Measurements from ENCODE around the gene FOXC1. TPM values are rescaled to one million over a fixed set of nuclear protein-coding genes. Genes with fewer than 3 reads are reported as not detected.

FOXC1 gene
- total RNA-seq, result 1 to 10 TPM in 3 of 4 donors, under 1 TPM in 1; 0.92 to 3.9 (median 2.0) TPM

- peaks cover 5 to 20% of the 10 kb centered on the region in 2 donors for H3K4me1 ChIP-seq
- TF ChIP-seq CTCF (IDR thresholded peaks at IDR 0.05 in 4 of 5, conservative IDR thresholded peaks at IDR 0.05 in 1 of 5), result no peak
- peak; percentile 60 to 77 for TF ChIP-seq POLR2A (IDR thresholded peaks at IDR 0.05)
- DNase-seq (peak; percentile 70 to 71), ATAC-seq (peak; percentile 68 to 72)
- peaks cover 81 to 84% (median 83%) of the 10 kb centered on the region in 3 donors for H3K27me3 ChIP-seq
- in situ Hi-C loops (cut with MboI; ENCODE audit: low sequenced_read_pairs in 4 of 4) (loop anchor here (10.0 to 25.0 kb wide), 3 partner anchors 495 to 745 kb away; no protein-coding TSS in a partner anchor), intact Hi-C loops (cut with DNase I; ENCODE audit: low total_unique reads) (loop anchor here (2.0 to 5.0 kb wide), 3 partner anchors 77 to 1142 kb away; partner anchors contain the start of genes GMDS and MYLK4)
- H3K4me3 ChIP-seq, result peak within 1 kb of the TSS; percentile 56 to 64 (median 60)
- H3K27ac ChIP-seq, result peak within 1 kb of the TSS; percentile 76 to 80 (median 79)
- H3K9me3 ChIP-seq, result no peaks in the 10 kb centered on the region
- no peaks in the 10 kb centered on the region for H3K36me3 ChIP-seq
Observed at GRCh38 chr6:1609648-1610496, at the start of gene FOXC1. Gene FOXC1 (plus strand): TSS chr6:1609915. CDS start chr6:1610446, 531 bp downstream.

- Histone ChIP-seq H3K27me3 (no peaks in the 10 kb centered on the region), H3K27ac (no peak overlapping the region), H3K9me3 (no peaks in the 10 kb centered on the region), H3K4me1 (peaks cover 0 to 1% of the 10 kb centered on the region in 2 donors), H3K36me3 (no peaks in the 10 kb centered on the region), H3K4me3 (no peak overlapping the region)
- ATAC-seq, result no peak
- in situ Hi-C loops (cut with MboI; ENCODE audit: low sequenced_read_pairs in 4 of 4) (no loop called here), intact Hi-C loops (cut with DNase I; ENCODE audit: low total_unique reads) (no loop called here)
- no peak for DNase-seq
- TF ChIP-seq POLR2A (IDR thresholded peaks at IDR 0.05), result no peak
- no peak for TF ChIP-seq CTCF (IDR thresholded peaks at IDR 0.05 in 4 of 5, conservative IDR thresholded peaks at IDR 0.05 in 1 of 5)
Observed at GRCh38 chr6:1560281-1561058, 49.2 kb upstream of the FOXC1 start.

- Histone ChIP-seq H3K27ac (no peak overlapping the region), H3K9me3 (no peaks in the 10 kb centered on the region), H3K4me3 (no peak overlapping the region), H3K27me3 (no peaks in the 10 kb centered on the region), H3K4me1 (no peaks in the 10 kb centered on the region), H3K36me3 (no peaks in the 10 kb centered on the region)
- intact Hi-C loops (cut with DNase I; ENCODE audit: low total_unique reads), result no loop called here
- TF ChIP-seq POLR2A (IDR thresholded peaks at IDR 0.05), result no peak
- TF ChIP-seq CTCF (IDR thresholded peaks at IDR 0.05 in 4 of 5, conservative IDR thresholded peaks at IDR 0.05 in 1 of 5), result no peak
- ATAC-seq (no peak), DNase-seq (no peak)
- in situ Hi-C loops (cut with MboI; ENCODE audit: low sequenced_read_pairs in 4 of 4), result no loop called here
Observed at GRCh38 chr6:1561355-1561754, 48.4 kb upstream of the FOXC1 start.

- Histone ChIP-seq H3K9me3 (no peaks in the 10 kb centered on the region), H3K27ac (no peak overlapping the region), H3K36me3 (no peaks in the 10 kb centered on the region), H3K4me1 (no peaks in the 10 kb centered on the region), H3K27me3 (no peaks in the 10 kb centered on the region), H3K4me3 (no peak overlapping the region)
- TF ChIP-seq POLR2A (IDR thresholded peaks at IDR 0.05) (no peak), CTCF (IDR thresholded peaks at IDR 0.05 in 4 of 5, conservative IDR thresholded peaks at IDR 0.05 in 1 of 5) (no peak)
- in situ Hi-C loops (cut with MboI; ENCODE audit: low sequenced_read_pairs in 4 of 4) (no loop called here), intact Hi-C loops (cut with DNase I; ENCODE audit: low total_unique reads) (no loop called here)
- ATAC-seq (no peak), DNase-seq (no peak)
Observed at GRCh38 chr6:1562171-1562955, 47.4 kb upstream of the FOXC1 start.
